Vagina (tissue), 2 donors: ENCODE results near the gene CLIP4.

ENCODE experiments used
- POLR2A ChIP-seq, 2 donors: fragments of 450-650 bp; IDR thresholded peaks; one replicate each; pipeline ENCODE4 v1.6.1; 2017; ENCODE audit warnings: antibody characterized with exemption in 2 of 2, mild to moderate bottlenecking in 2 of 2, moderate library complexity in 2 of 2
- TF ChIP-seq, protein P1 (sequence below), 3 experiments: fragments of 450-650 bp in 2 of 3; fragments of 200-600 bp in 1 of 3; sonication (generic) in 1 of 3; IDR thresholded peaks; one replicate each; pipeline ENCODE4 v1.5.1; 2017 to 2019; ENCODE audit warnings: antibody characterized with exemption in 3 of 3, mild to moderate bottlenecking in 2 of 3, moderate library complexity in 2 of 3

- TF ChIP-seq, protein P1, sequence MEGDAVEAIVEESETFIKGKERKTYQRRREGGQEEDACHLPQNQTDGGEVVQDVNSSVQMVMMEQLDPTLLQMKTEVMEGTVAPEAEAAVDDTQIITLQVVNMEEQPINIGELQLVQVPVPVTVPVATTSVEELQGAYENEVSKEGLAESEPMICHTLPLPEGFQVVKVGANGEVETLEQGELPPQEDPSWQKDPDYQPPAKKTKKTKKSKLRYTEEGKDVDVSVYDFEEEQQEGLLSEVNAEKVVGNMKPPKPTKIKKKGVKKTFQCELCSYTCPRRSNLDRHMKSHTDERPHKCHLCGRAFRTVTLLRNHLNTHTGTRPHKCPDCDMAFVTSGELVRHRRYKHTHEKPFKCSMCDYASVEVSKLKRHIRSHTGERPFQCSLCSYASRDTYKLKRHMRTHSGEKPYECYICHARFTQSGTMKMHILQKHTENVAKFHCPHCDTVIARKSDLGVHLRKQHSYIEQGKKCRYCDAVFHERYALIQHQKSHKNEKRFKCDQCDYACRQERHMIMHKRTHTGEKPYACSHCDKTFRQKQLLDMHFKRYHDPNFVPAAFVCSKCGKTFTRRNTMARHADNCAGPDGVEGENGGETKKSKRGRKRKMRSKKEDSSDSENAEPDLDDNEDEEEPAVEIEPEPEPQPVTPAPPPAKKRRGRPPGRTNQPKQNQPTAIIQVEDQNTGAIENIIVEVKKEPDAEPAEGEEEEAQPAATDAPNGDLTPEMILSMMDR (IDR thresholded peaks at IDR 0.05) = no peak
- no peak for TF ChIP-seq POLR2A (IDR thresholded peaks at IDR 0.05)
These were observed 123.3 kb downstream of the CLIP4 start for GRCh38 chr2:29238497-29238896.
